Occipital lobe (tissue), 2 donors: ENCODE results near the gene CEACAM8. TPM values are rescaled to one million over a fixed set of nuclear protein-coding genes. Genes with fewer than 3 reads are reported as not detected.
"Not testable (repeated sequence)": the region's sequence is repeated elsewhere in the genome, so short reads cannot be mapped to it uniquely, and the experiment has no call there.

ENCODE experiments used
- DNase-seq: peaks from one replicate; lab custom pipeline; 2025; lab: John Stamatoyannopoulos, UW
- total RNA-seq: library from RNA; depleted of rRNA; stranded (reverse); fragments of >200 nt; gene quantifications from one replicate; pipeline ENCODE4 v1.2.3, GENCODE V29; 2014

The CEACAM8 gene
- total RNA-seq, 1 donor from 2014 or later: not detected

DNA sequence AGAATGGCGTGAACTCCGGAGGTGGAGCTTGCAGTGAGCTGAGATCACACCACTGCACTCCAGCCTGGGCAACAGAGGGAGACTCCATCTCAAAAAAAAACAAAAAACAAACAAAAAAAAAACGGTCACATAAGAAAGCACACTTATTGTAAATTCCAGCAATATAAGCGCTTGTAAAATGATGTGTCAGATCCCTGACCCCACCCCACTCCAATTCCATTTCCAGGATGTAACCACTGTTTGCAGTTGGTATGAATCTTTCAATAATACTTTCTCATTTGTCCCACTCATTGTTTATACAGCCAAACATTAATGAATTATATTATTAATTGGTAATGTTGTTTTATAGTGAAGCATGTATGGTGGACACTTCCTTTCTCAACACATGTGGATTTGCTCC, 50.6 kb downstream of the CEACAM8 start:
- no peak for DNase-seq

DNA sequence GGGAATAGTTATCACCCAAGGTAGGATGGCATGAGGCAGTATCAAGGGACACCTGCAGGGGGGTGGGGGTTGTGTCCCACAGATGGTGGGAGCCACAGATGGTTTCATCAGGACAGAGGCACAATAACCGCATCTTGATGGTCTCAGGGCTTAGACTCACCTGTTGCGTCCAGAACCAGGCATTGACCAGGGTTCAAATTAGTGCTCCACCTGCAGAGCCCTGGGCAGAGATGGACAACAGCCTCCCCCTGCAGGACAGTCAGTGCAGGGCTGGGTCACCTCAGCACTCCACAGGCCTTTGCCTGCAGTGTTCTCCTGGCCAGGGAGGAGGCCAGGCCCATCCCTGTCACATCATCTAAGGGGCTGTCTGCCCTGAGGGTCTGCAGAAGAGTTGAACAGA, 51.9 kb downstream of the CEACAM8 start:
- DNase-seq: no peak

DNA sequence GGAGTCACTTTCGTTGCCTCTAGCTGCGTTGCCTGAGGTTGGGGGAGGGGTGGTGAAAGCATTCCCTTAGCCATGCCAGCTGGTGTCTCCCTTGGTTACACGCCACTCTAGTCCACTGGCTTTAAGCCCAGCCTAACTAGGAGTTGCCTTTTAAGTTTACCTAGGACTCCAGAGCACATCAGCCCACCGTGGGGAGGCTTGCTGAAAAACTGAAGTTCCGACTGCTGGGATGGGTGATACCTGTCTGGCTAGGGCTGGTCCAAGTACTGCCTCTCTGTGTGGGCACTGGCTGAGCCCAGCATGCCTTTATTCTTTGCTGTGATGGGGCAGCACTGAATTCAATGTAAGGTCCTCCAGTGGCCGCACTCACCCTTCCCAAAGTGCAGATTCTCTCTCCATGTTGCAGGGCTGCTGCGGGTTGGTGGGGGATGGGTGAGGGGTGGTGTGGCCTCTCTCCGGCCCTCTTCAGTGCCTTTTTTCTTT, 54.6 kb downstream of the CEACAM8 start:
- DNase-seq: no peak

DNA sequence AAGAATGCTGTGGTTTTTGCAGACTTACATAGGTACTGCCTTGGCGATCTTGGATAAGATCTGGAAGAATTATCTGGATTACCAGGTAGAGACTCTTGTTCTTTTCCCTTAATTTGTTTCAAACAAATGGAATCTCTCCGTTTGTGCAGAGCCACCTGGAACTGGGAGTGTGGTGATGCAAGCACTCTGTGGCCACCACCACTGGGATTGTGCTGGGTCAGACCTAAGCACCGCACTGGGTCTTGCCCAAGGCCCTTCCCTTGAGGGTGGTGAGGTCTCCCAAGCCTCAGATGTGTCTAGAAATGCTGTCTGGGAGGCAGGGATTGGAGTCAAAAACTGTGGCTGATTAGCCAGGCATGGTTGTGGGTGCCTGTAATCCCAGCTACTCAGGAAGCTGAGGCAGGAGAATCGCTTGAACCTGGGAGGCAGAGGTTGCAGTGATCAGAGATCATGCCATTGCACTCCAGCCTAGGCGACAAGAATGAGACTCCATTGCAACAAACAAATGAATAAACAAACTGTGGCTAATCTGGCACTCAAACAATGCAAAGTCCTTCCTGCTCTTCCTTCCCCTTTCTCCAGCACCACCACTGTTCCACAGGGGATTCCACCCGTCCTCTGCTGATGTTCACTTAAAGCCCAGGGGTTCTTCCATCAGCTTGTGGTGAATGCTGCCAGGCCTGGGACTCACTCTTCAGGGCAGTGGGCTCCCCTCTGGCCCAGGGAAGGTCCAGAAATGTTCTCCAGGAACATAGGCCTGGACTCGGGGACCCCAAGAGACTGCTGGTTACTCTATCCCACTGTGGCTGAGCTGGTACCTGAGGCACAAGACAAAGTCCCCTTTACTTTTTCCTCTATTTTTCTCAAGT, 55.6 kb downstream of the CEACAM8 start:
- DNase-seq: no peak

DNA sequence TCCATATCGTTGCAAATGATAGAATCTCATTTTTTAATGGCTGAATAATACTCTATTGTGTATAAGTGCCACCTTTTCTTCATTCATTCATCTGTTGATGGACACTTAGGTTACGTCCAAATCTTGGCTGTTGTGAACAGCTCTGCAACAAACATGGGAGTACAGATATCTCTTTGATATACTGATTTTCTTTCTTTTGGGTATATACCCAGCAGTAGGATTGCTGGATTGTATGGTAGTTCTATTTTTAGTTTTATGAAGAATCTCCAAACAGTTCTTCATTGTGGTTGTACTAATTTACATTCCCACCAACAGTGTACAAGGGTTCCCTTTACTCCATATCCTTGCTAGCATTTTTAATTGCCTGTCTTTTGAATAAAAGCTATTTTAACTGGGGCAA, 59.4 kb downstream of the CEACAM8 start:
- DNase-seq: not testable (repeated sequence)

DNA sequence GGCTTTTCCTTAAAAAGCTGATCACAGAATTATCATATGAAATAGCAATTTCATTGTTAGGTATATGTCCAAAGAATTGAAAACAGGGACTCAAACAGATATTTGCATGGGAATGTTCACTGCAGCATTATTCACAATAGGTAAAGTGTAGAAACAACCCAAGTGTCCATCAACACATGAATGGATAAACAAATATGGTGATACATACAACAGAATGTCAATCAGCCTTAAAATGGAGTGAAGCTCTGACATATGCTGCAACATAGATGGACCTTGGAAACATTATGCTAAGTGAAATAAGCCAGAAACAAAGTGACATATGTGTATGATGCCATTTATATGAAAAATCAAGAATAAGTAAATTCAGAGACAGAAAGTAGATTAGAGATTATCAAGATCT, 60.3 kb downstream of the CEACAM8 start:
- no peak for DNase-seq

DNA sequence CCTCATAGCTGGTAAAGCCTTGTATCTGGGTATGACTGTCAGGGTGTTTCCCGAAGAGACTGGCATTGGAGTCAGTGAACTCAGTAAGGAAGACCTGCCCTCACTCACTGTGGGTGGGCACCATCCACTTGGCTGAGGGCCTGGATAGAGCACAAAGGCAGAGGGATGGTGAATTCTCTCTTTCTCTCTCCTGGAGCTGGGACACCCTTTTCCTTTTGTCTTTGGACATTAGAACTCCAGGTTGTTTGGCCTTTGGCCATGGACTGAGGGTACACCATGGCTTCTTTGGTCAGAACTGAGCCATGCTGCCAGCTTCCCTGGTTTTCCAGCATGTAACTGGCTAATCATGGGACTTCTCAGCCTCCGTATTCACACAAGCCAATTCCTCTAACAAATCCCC, 61.8 kb downstream of the CEACAM8 start:
- no peak for DNase-seq

DNA sequence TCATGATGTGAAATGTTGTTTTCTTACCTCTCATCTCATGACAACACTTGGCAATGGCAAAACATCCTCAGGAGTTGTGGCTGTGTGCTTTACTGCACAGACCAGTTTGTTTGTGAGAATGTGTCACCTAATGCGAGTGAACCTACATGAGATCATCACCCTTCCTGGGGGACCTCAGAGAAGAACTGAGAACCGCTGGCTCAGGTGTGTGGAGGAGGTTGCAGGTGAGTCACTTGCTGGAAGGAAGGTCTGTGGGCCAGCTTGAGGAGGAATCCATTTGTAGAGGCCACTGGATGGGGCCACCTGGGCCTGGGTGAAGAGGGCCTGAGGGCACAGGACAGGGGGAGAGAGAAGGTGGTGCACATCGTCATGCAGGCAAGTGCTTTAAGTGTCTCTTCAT, 63.4 kb downstream of the CEACAM8 start:
- no peak for DNase-seq

Other genes starting within 250 kb of the CEACAM8 start
- not detected for gene CNFN, start 204.6 kb downstream of the CEACAM8 start, total RNA-seq
- gene LIPE, start 167.5 kb downstream of the CEACAM8 start, total RNA-seq: 9.2 TPM
- gene CXCL17, start 152.0 kb downstream of the CEACAM8 start, total RNA-seq: 0.31 TPM
- gene CEACAM1, start 66.4 kb downstream of the CEACAM8 start, total RNA-seq: not detected
- not detected for gene PSG3, start 145.6 kb upstream of the CEACAM8 start, total RNA-seq
- gene PSG8, start 170.8 kb upstream of the CEACAM8 start, total RNA-seq: not detected